H9 (cell line): ENCODE data around the gene STX8. TPM values are rescaled to one million over a fixed set of nuclear protein-coding genes. Genes with fewer than 3 reads are reported as not detected.

ENCODE experiments used
- DNase-seq: peaks from one replicate; pipeline ENCODE4 v3.0.0-alpha.2; 2017
- H2AFZ ChIP-seq: one replicate; pipeline ENCODE4 v1.6.1; 2013; ENCODE audit warnings: mild to moderate bottlenecking, low read length, control low read depth, moderate library complexity
- H2AK5ac ChIP-seq: 2 replicates; pipeline ENCODE4 v1.6.1; 2013; ENCODE audit warnings: low read length, control low read depth, mixed read lengths; ENCODE audit not compliant: insufficient read length
- H2BK120ac ChIP-seq: one replicate; pipeline ENCODE4 v1.6.1; 2013; ENCODE audit warnings: low read depth, mild to moderate bottlenecking, low read length, control low read depth, inconsistent platforms; ENCODE audit not compliant: poor library complexity, severe bottlenecking
- H2BK12ac ChIP-seq: 2 replicates; pipeline ENCODE4 v1.6.1; 2013; ENCODE audit warnings: low read length, control low read depth, mixed read lengths, low read depth; ENCODE audit not compliant: insufficient read length
- H2BK15ac ChIP-seq: 2 replicates; pipeline ENCODE4 v1.6.1; 2013; ENCODE audit warnings: low read depth, low read length, control low read depth
- H2BK20ac ChIP-seq: one replicate; pipeline ENCODE4 v1.6.1; 2013; ENCODE audit warnings: low read depth, mild to moderate bottlenecking, low read length, control low read depth, inconsistent platforms; ENCODE audit not compliant: poor library complexity, severe bottlenecking
- H2BK5ac ChIP-seq: 2 replicates; pipeline ENCODE4 v1.6.1; 2013; ENCODE audit warnings: low read length, control low read depth, mixed read lengths; ENCODE audit not compliant: insufficient read length
- H3K14ac ChIP-seq: 2 replicates; pipeline ENCODE4 v1.6.1; 2013; ENCODE audit warnings: low read length, control low read depth; ENCODE audit not compliant: insufficient read depth
- H3K18ac ChIP-seq: 2 replicates; pipeline ENCODE4 v1.6.1; 2013; ENCODE audit warnings: low read depth, mild to moderate bottlenecking, mixed read lengths, low read length, control low read depth; ENCODE audit not compliant: insufficient read length
- H3K23ac ChIP-seq: 2 replicates; pipeline ENCODE4 v1.6.1; 2013; ENCODE audit warnings: low read length, control low read depth, mixed read lengths, low read depth; ENCODE audit not compliant: insufficient read length
- H3K23me2 ChIP-seq: 2 replicates; pipeline ENCODE4 v1.6.1; 2013; ENCODE audit warnings: low read depth, mild to moderate bottlenecking, mixed read lengths, low read length, control low read depth; ENCODE audit not compliant: insufficient read length, poor library complexity, severe bottlenecking
- H3K27ac ChIP-seq: 2 replicates; pipeline ENCODE4 v1.5.1; 2013; ENCODE audit warnings: low read length, control low read depth, mixed read lengths, low read depth; ENCODE audit not compliant: insufficient read length
- H3K27me3 ChIP-seq: 2 replicates; pipeline ENCODE4 v1.6.1; 2013; ENCODE audit warnings: low read length, control low read depth, inconsistent platforms; ENCODE audit not compliant: insufficient read depth
- H3K4ac ChIP-seq: 2 replicates; pipeline ENCODE4 v1.6.1; 2013; ENCODE audit warnings: low read depth, mild to moderate bottlenecking, control low read depth, inconsistent platforms, low read length, moderate library complexity
- H3K4me1 ChIP-seq: 2 replicates; pipeline ENCODE4 v1.6.1; 2013; ENCODE audit warnings: low read length, control low read depth, inconsistent platforms; ENCODE audit not compliant: insufficient read depth
- H3K4me2 ChIP-seq: 2 replicates; pipeline ENCODE4 v1.6.1; 2013; ENCODE audit warnings: low read length, control low read depth, mixed read lengths; ENCODE audit not compliant: insufficient read length, insufficient read depth
- H3K56ac ChIP-seq: 2 replicates; pipeline ENCODE4 v1.6.1; 2013; ENCODE audit warnings: low read depth, mild to moderate bottlenecking, mixed read lengths, low read length, control low read depth; ENCODE audit not compliant: insufficient read length
- H3K79me1 ChIP-seq: 2 replicates; pipeline ENCODE4 v1.6.1; 2013; ENCODE audit warnings: low read depth, mild to moderate bottlenecking, moderate library complexity, low read length, control low read depth, inconsistent platforms; ENCODE audit not compliant: insufficient read depth, poor library complexity, severe bottlenecking
- H3K79me2 ChIP-seq: 2 replicates; pipeline ENCODE4 v1.6.1; 2013; ENCODE audit warnings: low read length, control low read depth, inconsistent platforms; ENCODE audit not compliant: insufficient read depth
- H3K9ac ChIP-seq: 2 replicates; pipeline ENCODE4 v1.6.1; 2013; ENCODE audit warnings: low read length, control low read depth, mixed read lengths; ENCODE audit not compliant: insufficient read length; ENCODE audit errors: extremely low read depth
- H3K9me3 ChIP-seq: one replicate; pipeline ENCODE4 v1.6.1; 2013; ENCODE audit warnings: low read depth, low read length, inconsistent platforms; ENCODE audit not compliant: control insufficient read depth
- H3T11ph ChIP-seq: one replicate; pipeline ENCODE4 v1.6.1; 2013; ENCODE audit warnings: mild to moderate bottlenecking, low read length, control low read depth, inconsistent platforms
- H4K20me1 ChIP-seq: one replicate; pipeline ENCODE4 v1.6.1; 2013; ENCODE audit not compliant: control insufficient read depth, insufficient read length, insufficient read depth
- H4K5ac ChIP-seq: 2 replicates; pipeline ENCODE4 v1.6.1; 2013; ENCODE audit warnings: low read depth, mild to moderate bottlenecking, mixed read lengths, low read length, control low read depth; ENCODE audit not compliant: insufficient read length
- H4K8ac ChIP-seq: replicated peaks from 2 replicates; pipeline ENCODE4 v1.6.1; 2013; ENCODE audit warnings: low read length, control low read depth, mixed read lengths, low read depth; ENCODE audit not compliant: insufficient read length
- H4K91ac ChIP-seq: 2 replicates; pipeline ENCODE4 v1.6.1; 2013; ENCODE audit warnings: low read depth, mild to moderate bottlenecking, moderate library complexity, mixed read lengths, low read length, control low read depth; ENCODE audit not compliant: insufficient read length
- H3K27ac Mint-ChIP-seq, 3 experiments: 2 replicates in 2 of 3; 3 replicates in 1 of 3; pipeline ENCODE4 v1.8.0; 2020 to 2021; ENCODE audit warnings: mixed read lengths in 3 of 3, mild to moderate bottlenecking in 1 of 3, moderate library complexity in 1 of 3
- H3K27me3 Mint-ChIP-seq: 2 replicates; pipeline ENCODE4 v1.8.0; 2021; ENCODE audit warnings: low read depth, mild to moderate bottlenecking, moderate library complexity, mixed read lengths
- H3K36me3 Mint-ChIP-seq, 3 experiments: 2 replicates in 2 of 3; 3 replicates in 1 of 3; pipeline ENCODE4 v1.8.0; 2020 to 2021; ENCODE audit warnings: low read depth in 3 of 3, mixed read lengths in 3 of 3; ENCODE audit not compliant: insufficient read depth in 1 of 3
- H3K4me1 Mint-ChIP-seq, 2 experiments: 2 replicates each; pipeline ENCODE4 v1.8.0; 2020; ENCODE audit warnings: mixed read lengths in 2 of 2
- H3K4me3 Mint-ChIP-seq, 2 experiments: 2 replicates in 1 of 2; 3 replicates in 1 of 2; pipeline ENCODE4 v1.8.0; 2020 to 2021; ENCODE audit warnings: mild to moderate bottlenecking in 2 of 2, mixed read lengths in 2 of 2, moderate library complexity in 1 of 2
- H3K9me3 Mint-ChIP-seq, 2 experiments: 2 replicates in 1 of 2; 3 replicates in 1 of 2; pipeline ENCODE4 v1.8.0; 2020; ENCODE audit warnings: mild to moderate bottlenecking in 2 of 2, mixed read lengths in 2 of 2, moderate library complexity in 1 of 2
- WGBS: extraction: QIAGEN DNeasy Blood & Tissue Kit; methylation state at CpG from one replicate; pipeline ENCODE4 v1.1.7; 2013; ENCODE audit warnings: missing lambda C conversion rate, low lambda C conversion rate, mixed read lengths; ENCODE audit not compliant: insufficient read length; ENCODE audit errors: extremely low coverage; 5-methylcytosine and 5-hydroxymethylcytosine counted together
- total RNA-seq: library from RNA; stranded (reverse); gene quantifications from 2 replicates; pipeline ENCODE4 v1.2.1, GENCODE V29; 2021
- TF ChIP-seq, protein P1 (sequence below): fragments of 200-600 bp; sonication (generic); conservative IDR thresholded peaks from 3 replicates; pipeline ENCODE4 v1.8.0; 2021; ENCODE audit warnings: antibody characterized with exemption, mild to moderate bottlenecking

The STX8 gene
- total RNA-seq, 1 experiment from 2014 or later = 55.1 TPM

DNA sequence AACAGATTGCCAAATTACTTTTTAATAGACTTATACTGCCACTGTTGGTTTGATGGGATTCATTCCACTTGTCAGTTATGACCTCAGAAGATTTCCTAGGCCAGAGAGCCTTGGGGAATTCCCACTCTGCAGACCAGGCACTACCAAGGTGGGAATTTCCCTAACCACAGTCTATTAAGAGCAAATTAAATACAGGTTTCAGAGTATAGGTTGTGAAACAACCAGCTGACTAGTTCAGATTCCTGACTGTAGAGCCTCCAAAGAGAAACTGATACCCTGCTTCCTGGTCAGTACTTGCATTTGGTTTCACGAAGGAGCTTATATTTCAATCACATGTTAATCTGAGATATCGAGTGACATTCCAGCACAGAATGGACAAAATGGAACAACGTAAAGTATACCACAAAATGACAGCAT lies 186.5 kb downstream of the STX8 start:
- H3K14ac ChIP-seq = no peak overlapping the region
- Mint-ChIP-seq H3K27ac (no peak overlapping the region), H3K4me3 (no peak overlapping the region), H3K4me1 (peaks cover 2 to 3% of the 10 kb centered on the region in 2 experiments; a peak in 1 of 4 replicates), H3K27me3 (no peaks in the 10 kb centered on the region), H3K9me3 (peaks cover 9 to 15% of the 10 kb centered on the region in 2 experiments; a peak in 4 of 5 replicates), H3K36me3 (peaks cover 0 to 11% (median 6%) of the 10 kb centered on the region in 3 experiments; a peak in 6 of 7 replicates)
- H3K18ac ChIP-seq = no peak overlapping the region
- no peak overlapping the region for H2BK5ac ChIP-seq
- no peaks in the 10 kb centered on the region for H4K20me1 ChIP-seq
- no peak overlapping the region for H4K8ac ChIP-seq
- H4K5ac ChIP-seq = no peak overlapping the region
- H3K56ac ChIP-seq = no peak overlapping the region
- no peak for DNase-seq
- H3K27me3 ChIP-seq = no peaks in the 10 kb centered on the region
- no peak overlapping the region for H3K4ac ChIP-seq
- no peak overlapping the region for H2AFZ ChIP-seq
- H2BK120ac ChIP-seq = no peak overlapping the region
- no peak overlapping the region for H3K27ac ChIP-seq
- WGBS = no CpG with 5 or more reads among the region's 3 CpGs
- H3K23ac ChIP-seq = no peak overlapping the region
- no peaks in the 10 kb centered on the region for H3K4me1 ChIP-seq
- no peak overlapping the region for H3T11ph ChIP-seq
- H2BK20ac ChIP-seq = no peak overlapping the region
- no peaks in the 10 kb centered on the region for H3K23me2 ChIP-seq
- H3K79me1 ChIP-seq = no peaks in the 10 kb centered on the region
- H3K9me3 ChIP-seq = no peaks in the 10 kb centered on the region
- no peak overlapping the region for H2BK15ac ChIP-seq
- no peaks in the 10 kb centered on the region for H3K79me2 ChIP-seq
- no peak overlapping the region for H2BK12ac ChIP-seq
- TF ChIP-seq, protein P1, sequence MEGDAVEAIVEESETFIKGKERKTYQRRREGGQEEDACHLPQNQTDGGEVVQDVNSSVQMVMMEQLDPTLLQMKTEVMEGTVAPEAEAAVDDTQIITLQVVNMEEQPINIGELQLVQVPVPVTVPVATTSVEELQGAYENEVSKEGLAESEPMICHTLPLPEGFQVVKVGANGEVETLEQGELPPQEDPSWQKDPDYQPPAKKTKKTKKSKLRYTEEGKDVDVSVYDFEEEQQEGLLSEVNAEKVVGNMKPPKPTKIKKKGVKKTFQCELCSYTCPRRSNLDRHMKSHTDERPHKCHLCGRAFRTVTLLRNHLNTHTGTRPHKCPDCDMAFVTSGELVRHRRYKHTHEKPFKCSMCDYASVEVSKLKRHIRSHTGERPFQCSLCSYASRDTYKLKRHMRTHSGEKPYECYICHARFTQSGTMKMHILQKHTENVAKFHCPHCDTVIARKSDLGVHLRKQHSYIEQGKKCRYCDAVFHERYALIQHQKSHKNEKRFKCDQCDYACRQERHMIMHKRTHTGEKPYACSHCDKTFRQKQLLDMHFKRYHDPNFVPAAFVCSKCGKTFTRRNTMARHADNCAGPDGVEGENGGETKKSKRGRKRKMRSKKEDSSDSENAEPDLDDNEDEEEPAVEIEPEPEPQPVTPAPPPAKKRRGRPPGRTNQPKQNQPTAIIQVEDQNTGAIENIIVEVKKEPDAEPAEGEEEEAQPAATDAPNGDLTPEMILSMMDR = no peak
- H3K9ac ChIP-seq = no peak overlapping the region
- no peak overlapping the region for H2AK5ac ChIP-seq
- no peak overlapping the region for H3K4me2 ChIP-seq
- H4K91ac ChIP-seq = no peak overlapping the region
